Glutamatergic neuron (in vitro differentiated cells): Measurements from ENCODE around the gene CACFD1. TPM values are rescaled to one million over a fixed set of nuclear protein-coding genes. Genes with fewer than 3 reads are reported as not detected.

Source experiments
- DNase-seq: peaks from one replicate; pipeline ENCODE4 v3.0.0; 2022
- H3K27ac Mint-ChIP-seq: one replicate; pipeline ENCODE4 v1.8.0; 2020; ENCODE audit warnings: mild to moderate bottlenecking, mixed read lengths, inconsistent platforms; ENCODE audit not compliant: unreplicated experiment
- H3K27me3 Mint-ChIP-seq: one replicate; pipeline ENCODE4 v1.8.0; 2020; ENCODE audit warnings: mild to moderate bottlenecking, moderate library complexity, mixed read lengths, inconsistent platforms; ENCODE audit not compliant: unreplicated experiment
- H3K36me3 Mint-ChIP-seq: one replicate; pipeline ENCODE4 v1.8.0; 2020; ENCODE audit warnings: mild to moderate bottlenecking, mixed read lengths, inconsistent platforms; ENCODE audit not compliant: unreplicated experiment
- H3K4me1 Mint-ChIP-seq: one replicate; pipeline ENCODE4 v1.8.0; 2020; ENCODE audit warnings: mild to moderate bottlenecking, low read depth, mixed read lengths, inconsistent platforms; ENCODE audit not compliant: unreplicated experiment
- H3K4me3 Mint-ChIP-seq: one replicate; pipeline ENCODE4 v1.8.0; 2020; ENCODE audit warnings: mild to moderate bottlenecking, mixed read lengths, inconsistent platforms; ENCODE audit not compliant: unreplicated experiment
- H3K9me3 Mint-ChIP-seq: one replicate; pipeline ENCODE4 v1.8.0; 2020; ENCODE audit warnings: mild to moderate bottlenecking, moderate library complexity, mixed read lengths, inconsistent platforms; ENCODE audit not compliant: unreplicated experiment
- total RNA-seq: library from RNA; stranded (reverse); fragmentation: NEBNext Ultra II Directional; extraction: Animal tissue kit (Norgen Biotek cat#: 25700); gene quantifications from one replicate; pipeline ENCODE4 v1.2.1, GENCODE V29; 2021; ENCODE audit not compliant: unreplicated experiment
- TF ChIP-seq, protein P1 (sequence below): fragments of 200-600 bp; sonication (generic); IDR thresholded peaks from one replicate; pipeline ENCODE4 v1.5.0; 2021; ENCODE audit not compliant: partially characterized antibody, unreplicated experiment

Gene CACFD1
- total RNA-seq, 1 donor from 2014 or later = 45.4 TPM

DNA sequence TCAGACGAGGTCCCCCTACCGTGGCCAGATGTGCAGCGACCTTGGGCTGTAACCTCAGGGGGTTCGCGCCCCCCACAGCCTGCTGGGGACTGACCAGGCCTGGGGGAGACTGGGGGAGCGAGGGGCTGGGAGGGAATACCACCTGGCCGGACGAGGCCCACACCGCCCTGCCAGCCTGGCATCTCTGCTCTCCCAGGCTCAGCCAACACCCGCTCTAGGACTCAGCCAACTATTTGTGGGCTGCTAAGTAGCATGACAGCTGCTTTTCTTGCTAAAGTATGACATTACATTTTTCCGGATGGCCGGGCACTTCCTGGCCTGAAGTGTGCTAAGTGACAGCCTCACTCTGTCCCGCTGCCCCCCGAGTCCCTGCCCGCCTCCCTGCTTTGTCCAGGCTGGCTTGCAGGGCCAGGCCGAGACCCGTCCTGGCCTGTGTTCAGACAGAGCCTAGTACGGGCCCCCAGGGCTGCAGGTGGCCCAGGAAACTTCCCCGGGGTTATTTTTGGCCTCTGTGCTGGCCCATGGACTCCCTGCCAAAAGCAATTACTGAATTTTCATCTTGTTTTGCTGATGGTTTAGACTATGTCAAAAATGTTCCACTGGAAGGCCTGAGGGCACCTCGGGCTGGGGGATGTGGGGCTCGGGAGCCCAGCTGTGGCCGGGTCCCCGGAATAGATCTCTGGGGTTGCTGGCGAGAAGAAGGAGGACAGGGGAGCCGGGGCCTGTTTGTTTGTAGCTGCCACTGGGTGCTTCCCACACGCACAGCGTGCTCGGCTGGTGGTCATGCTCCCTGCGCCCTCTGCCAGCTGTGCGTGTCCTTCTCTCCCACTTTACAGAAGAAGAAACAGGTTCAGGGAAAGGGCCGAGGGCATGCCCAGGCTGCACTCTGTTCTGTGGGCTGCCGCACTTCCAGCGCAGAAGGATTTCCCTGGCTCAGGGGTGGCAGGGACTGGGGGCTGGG is 32.6 kb downstream of the CACFD1 start:
- Mint-ChIP-seq H3K27me3 (peaks cover 4% of the 10 kb centered on the region), H3K4me3 (no peak overlapping the region), H3K9me3 (peaks cover 3% of the 10 kb centered on the region), H3K36me3 (no peaks in the 10 kb centered on the region), H3K4me1 (peaks cover 8% of the 10 kb centered on the region), H3K27ac (no peak overlapping the region)
- TF ChIP-seq, protein P1, sequence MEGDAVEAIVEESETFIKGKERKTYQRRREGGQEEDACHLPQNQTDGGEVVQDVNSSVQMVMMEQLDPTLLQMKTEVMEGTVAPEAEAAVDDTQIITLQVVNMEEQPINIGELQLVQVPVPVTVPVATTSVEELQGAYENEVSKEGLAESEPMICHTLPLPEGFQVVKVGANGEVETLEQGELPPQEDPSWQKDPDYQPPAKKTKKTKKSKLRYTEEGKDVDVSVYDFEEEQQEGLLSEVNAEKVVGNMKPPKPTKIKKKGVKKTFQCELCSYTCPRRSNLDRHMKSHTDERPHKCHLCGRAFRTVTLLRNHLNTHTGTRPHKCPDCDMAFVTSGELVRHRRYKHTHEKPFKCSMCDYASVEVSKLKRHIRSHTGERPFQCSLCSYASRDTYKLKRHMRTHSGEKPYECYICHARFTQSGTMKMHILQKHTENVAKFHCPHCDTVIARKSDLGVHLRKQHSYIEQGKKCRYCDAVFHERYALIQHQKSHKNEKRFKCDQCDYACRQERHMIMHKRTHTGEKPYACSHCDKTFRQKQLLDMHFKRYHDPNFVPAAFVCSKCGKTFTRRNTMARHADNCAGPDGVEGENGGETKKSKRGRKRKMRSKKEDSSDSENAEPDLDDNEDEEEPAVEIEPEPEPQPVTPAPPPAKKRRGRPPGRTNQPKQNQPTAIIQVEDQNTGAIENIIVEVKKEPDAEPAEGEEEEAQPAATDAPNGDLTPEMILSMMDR = no peak
- peak; percentile 16 for DNase-seq

DNA sequence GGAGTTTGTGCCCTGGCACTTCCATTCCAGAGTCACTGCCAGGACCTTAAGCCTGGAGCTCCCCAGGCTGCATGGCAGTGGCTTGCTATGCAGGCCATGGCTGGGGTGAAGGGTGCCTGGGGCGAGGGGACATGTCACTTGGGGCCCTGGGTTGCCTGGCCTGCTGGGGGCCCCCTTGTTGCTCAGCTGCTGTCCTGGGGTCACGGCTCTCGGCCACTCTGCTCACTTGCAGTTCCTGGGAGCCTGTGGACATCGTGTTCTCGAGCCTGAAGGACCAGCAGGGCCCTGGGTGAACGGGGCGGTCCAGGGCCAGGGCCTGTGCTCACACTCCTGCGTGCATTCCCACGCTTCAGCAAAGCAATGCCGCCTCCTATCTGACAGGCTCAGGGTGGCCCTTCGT is 33.6 kb downstream of the CACFD1 start:
- DNase-seq = peak; percentile 16
- H3K27me3 Mint-ChIP-seq = peaks cover 4% of the 10 kb centered on the region
- H3K4me3 Mint-ChIP-seq = no peak overlapping the region
- peaks cover 10% of the 10 kb centered on the region for H3K4me1 Mint-ChIP-seq
- H3K36me3 Mint-ChIP-seq = no peaks in the 10 kb centered on the region
- H3K27ac Mint-ChIP-seq = no peak overlapping the region
- H3K9me3 Mint-ChIP-seq = peaks cover 8% of the 10 kb centered on the region
- TF ChIP-seq, protein P1 = no peak

GRCh38 chr9:133493845-133494540 is 34.2 kb downstream of the CACFD1 start:
- Mint-ChIP-seq H3K36me3 (no peaks in the 10 kb centered on the region), H3K4me3 (no peak overlapping the region), H3K27me3 (peaks cover 7% of the 10 kb centered on the region), H3K4me1 (peaks cover 12% of the 10 kb centered on the region), H3K9me3 (peaks cover 10% of the 10 kb centered on the region), H3K27ac (no peak overlapping the region)
- peak; percentile 14 for DNase-seq
- TF ChIP-seq, protein P1 = no peak

DNA sequence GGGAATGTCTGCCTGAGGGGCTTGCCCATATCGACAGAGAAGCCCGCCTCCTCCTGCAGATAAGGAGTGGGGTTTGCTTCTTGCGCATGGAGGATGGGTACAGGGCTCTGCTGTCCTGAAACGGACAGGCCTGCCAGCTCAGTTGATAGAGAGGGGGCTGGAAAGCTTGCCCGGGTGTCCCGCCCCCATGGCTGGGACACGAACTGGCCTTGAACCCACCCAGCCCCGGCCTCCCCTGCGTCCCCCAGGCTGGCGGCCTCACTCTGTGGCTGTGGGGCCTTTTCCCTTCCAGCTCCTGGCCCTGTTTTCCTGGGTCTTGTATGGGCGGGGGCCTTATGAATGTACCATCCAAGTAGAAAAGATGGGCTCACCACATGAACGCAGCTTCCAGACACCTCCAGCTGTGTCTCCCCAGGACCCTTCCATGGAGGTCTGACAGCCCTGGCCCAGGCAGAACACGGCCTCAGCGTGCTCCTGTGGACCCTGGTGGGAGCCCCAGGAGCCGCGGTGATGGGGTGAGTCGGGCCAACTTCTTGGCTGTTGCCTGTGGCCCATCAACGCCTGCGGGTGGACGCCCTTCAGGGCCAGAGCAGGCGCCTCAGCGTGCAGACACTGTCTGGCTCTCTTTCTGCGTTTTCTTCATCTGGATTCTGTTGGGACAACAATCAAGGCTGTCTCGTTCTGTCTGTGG is 35.0 kb downstream of the CACFD1 start:
- Mint-ChIP-seq H3K9me3 (peaks cover 9% of the 10 kb centered on the region), H3K27ac (no peak overlapping the region), H3K27me3 (peaks cover 3% of the 10 kb centered on the region), H3K4me1 (peaks cover 10% of the 10 kb centered on the region), H3K4me3 (no peak overlapping the region), H3K36me3 (no peaks in the 10 kb centered on the region)
- TF ChIP-seq, protein P1 = no peak
- DNase-seq = peak; percentile 9
